HEK293 (cell line): ENCODE measurements around the gene PIP5K1C.

Source experiments
- HOXA7 ChIP-seq: sonication (generic); formaldehyde crosslinking; IDR thresholded peaks from 2 replicates; pipeline ENCODE4 v1.8.1; 2022; ENCODE audit warnings: missing genetic modification reagents, borderline replicate concordance
- ZNF19 ChIP-seq: fragments of 450-650 bp; formaldehyde crosslinking; IDR thresholded peaks from 2 replicates; pipeline ENCODE4; 2016; ENCODE audit warnings: missing biosample characterization, missing genetic modification characterization, low read depth
- ZNF23 ChIP-seq: fragments of 450-650 bp; formaldehyde crosslinking; IDR thresholded peaks from 2 replicates; pipeline ENCODE4 v1.5.1; 2016; ENCODE audit warnings: missing biosample characterization, missing genetic modification characterization, borderline replicate concordance
- ZNF37A ChIP-seq: fragments of 450-650 bp; IDR thresholded peaks from 2 replicates; pipeline ENCODE4 v1.5.1; 2018; ENCODE audit warnings: missing biosample characterization, missing genetic modification characterization
- ZNF473 ChIP-seq: fragments of 450-650 bp; formaldehyde crosslinking; IDR thresholded peaks from 2 replicates; pipeline ENCODE4 v1.5.1; 2017; ENCODE audit warnings: missing biosample characterization, missing genetic modification characterization
- ZNF510 ChIP-seq: fragments of 450-650 bp; formaldehyde crosslinking; IDR thresholded peaks from 2 replicates; pipeline ENCODE4 v1.5.1; 2018; ENCODE audit warnings: mild to moderate bottlenecking, missing genetic modification characterization, missing biosample characterization; ENCODE audit not compliant: insufficient replicate concordance
- ZNF768 ChIP-seq: fragments of 450-650 bp; formaldehyde crosslinking; IDR thresholded peaks from 2 replicates; pipeline ENCODE4 v1.5.1; 2018; ENCODE audit warnings: missing biosample characterization, mild to moderate bottlenecking, missing genetic modification characterization
- ZNF785 ChIP-seq: fragments of 450-650 bp; formaldehyde crosslinking; IDR thresholded peaks from 2 replicates; pipeline ENCODE4 v1.5.1; 2016; ENCODE audit warnings: missing biosample characterization, missing genetic modification characterization
- ZNF843 ChIP-seq: fragments of 450-650 bp; formaldehyde crosslinking; IDR thresholded peaks from 2 replicates; pipeline ENCODE4 v1.5.1; 2016; ENCODE audit warnings: missing biosample characterization, missing genetic modification characterization
- TF ChIP-seq, protein P1 (sequence below): fragments of 450-650 bp; IDR thresholded peaks from 2 replicates; pipeline ENCODE4 v1.5.1; 2018; ENCODE audit warnings: missing biosample characterization, missing genetic modification characterization
- TF ChIP-seq, protein P2 (sequence below): fragments of 450-650 bp; formaldehyde crosslinking; IDR thresholded peaks from 2 replicates; pipeline ENCODE4 v1.5.1; 2016; ENCODE audit warnings: missing biosample characterization, missing genetic modification characterization

GRCh38 chr19:3696660-3696995, 3.6 kb downstream of the PIP5K1C start:
- TF ChIP-seq, protein P1, sequence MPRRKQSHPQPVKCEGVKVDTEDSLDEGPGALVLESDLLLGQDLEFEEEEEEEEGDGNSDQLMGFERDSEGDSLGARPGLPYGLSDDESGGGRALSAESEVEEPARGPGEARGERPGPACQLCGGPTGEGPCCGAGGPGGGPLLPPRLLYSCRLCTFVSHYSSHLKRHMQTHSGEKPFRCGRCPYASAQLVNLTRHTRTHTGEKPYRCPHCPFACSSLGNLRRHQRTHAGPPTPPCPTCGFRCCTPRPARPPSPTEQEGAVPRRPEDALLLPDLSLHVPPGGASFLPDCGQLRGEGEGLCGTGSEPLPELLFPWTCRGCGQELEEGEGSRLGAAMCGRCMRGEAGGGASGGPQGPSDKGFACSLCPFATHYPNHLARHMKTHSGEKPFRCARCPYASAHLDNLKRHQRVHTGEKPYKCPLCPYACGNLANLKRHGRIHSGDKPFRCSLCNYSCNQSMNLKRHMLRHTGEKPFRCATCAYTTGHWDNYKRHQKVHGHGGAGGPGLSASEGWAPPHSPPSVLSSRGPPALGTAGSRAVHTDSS (tag by site-specific recombination) = no peak
- TF ChIP-seq ZNF473 = no peak
- TF ChIP-seq ZNF843 = no peak
- TF ChIP-seq, protein P2, sequence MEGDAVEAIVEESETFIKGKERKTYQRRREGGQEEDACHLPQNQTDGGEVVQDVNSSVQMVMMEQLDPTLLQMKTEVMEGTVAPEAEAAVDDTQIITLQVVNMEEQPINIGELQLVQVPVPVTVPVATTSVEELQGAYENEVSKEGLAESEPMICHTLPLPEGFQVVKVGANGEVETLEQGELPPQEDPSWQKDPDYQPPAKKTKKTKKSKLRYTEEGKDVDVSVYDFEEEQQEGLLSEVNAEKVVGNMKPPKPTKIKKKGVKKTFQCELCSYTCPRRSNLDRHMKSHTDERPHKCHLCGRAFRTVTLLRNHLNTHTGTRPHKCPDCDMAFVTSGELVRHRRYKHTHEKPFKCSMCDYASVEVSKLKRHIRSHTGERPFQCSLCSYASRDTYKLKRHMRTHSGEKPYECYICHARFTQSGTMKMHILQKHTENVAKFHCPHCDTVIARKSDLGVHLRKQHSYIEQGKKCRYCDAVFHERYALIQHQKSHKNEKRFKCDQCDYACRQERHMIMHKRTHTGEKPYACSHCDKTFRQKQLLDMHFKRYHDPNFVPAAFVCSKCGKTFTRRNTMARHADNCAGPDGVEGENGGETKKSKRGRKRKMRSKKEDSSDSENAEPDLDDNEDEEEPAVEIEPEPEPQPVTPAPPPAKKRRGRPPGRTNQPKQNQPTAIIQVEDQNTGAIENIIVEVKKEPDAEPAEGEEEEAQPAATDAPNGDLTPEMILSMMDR = no peak
- no peak for TF ChIP-seq ZNF785 (tag by site-specific recombination)
- TF ChIP-seq HOXA7 (CRISPR knock-in tag) = no peak
- no peak for TF ChIP-seq ZNF23
- no peak for TF ChIP-seq ZNF37A (tag by site-specific recombination)
- TF ChIP-seq ZNF19 (tag by site-specific recombination) = no peak
- no peak for TF ChIP-seq ZNF510
- no peak for TF ChIP-seq ZNF768 (tag by site-specific recombination)
